Measurements from ENCODE around the gene SKA3. TPM values are rescaled to one million over a fixed set of nuclear protein-coding genes. Genes with fewer than 3 reads are reported as not detected.
"Not testable (repeated sequence)": the region's sequence is repeated elsewhere in the genome, so short reads cannot be mapped to it uniquely, and the experiment has no call there.

SKA3 gene
- total RNA-seq, 1 experiment from 2014 or later, result 109 TPM

- no TSS peak for BruUV-seq (replicated peaks)
- DNase-seq (ENCODE audit: low spot score), result no peak
- intact Hi-C loops (cut with micrococcal nuclease; ENCODE audit: unreplicated experiment), result loop anchor here (10.0 kb wide), 1 partner anchor 682 kb away; no protein-coding TSS in a partner anchor
- H3K27me3 ChIP-seq (replicated peaks; ENCODE audit: insufficient read depth, low read depth, low read length, poor library complexity), result no peaks in the 10 kb centered on the region
- TF ChIP-seq, protein P1, sequence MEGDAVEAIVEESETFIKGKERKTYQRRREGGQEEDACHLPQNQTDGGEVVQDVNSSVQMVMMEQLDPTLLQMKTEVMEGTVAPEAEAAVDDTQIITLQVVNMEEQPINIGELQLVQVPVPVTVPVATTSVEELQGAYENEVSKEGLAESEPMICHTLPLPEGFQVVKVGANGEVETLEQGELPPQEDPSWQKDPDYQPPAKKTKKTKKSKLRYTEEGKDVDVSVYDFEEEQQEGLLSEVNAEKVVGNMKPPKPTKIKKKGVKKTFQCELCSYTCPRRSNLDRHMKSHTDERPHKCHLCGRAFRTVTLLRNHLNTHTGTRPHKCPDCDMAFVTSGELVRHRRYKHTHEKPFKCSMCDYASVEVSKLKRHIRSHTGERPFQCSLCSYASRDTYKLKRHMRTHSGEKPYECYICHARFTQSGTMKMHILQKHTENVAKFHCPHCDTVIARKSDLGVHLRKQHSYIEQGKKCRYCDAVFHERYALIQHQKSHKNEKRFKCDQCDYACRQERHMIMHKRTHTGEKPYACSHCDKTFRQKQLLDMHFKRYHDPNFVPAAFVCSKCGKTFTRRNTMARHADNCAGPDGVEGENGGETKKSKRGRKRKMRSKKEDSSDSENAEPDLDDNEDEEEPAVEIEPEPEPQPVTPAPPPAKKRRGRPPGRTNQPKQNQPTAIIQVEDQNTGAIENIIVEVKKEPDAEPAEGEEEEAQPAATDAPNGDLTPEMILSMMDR (conservative IDR thresholded peaks at IDR 0.05; ENCODE audit: low read depth, low read length), result no peak
- no peak for TF ChIP-seq EZH2 (IDR thresholded peaks at IDR 0.05; ENCODE audit: borderline replicate concordance, low read depth, low read length, poor library complexity, severe bottlenecking)
- H3K4me1 ChIP-seq (ENCODE audit: insufficient read depth, low read length, poor library complexity, severe bottlenecking), result peaks cover 33% of the 10 kb centered on the region
- H3K4me3 ChIP-seq (ENCODE audit: low read depth, low read length, poor library complexity, severe bottlenecking), result peak overlapping the region; percentile 70
- H3K9me3 ChIP-seq (ENCODE audit: low read depth, low read length, poor library complexity, severe bottlenecking), result no peaks in the 10 kb centered on the region
- ChIA-PET CTCF (no interaction called here), POLR2A (ENCODE audit: low non-redundant PET) (interaction anchor here (0.6 kb wide), 1 partner anchor 24 kb away, joined by 3 read pairs; no protein-coding TSS in a partner anchor)
- H3K36me3 ChIP-seq (ENCODE audit: insufficient read depth, low read length, poor library complexity, severe bottlenecking), result peaks cover 23% of the 10 kb centered on the region
- H3K27ac ChIP-seq (ENCODE audit: low read depth, low read length, poor library complexity, severe bottlenecking), result peak overlapping the region; percentile 98
Observed at GRCh38 chr13:21176982-21177284, 581 bp upstream of the SKA3 start.

DNA sequence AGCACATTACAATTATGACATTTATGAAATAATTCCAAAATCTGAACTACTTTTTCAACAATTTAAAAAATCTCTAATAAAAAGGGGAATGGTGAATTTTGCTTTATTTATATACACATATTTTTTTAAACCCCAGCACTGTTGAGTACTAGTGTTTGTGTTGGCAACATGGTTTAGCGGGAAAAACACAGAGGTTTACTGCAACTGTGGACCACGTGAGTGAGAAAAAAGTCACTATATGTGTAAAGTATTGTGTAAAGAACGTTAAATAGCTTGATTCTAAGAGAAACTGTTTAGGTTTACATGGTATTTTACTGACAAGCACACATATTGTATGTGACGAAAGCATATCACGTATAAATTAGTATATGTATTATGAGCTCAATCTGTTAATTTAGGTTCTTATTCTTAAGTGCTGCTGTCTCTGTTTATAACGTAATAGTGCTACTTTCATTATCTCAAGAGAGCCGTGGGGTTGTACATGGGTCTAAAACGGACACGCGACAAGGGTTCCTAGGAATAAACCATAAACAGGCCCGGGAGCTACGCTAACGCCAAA is 617 bp downstream of the SKA3 start:
- H3K4me1 ChIP-seq (ENCODE audit: insufficient read depth, low read length, poor library complexity, severe bottlenecking), result peaks cover 29% of the 10 kb centered on the region
- ChIA-PET POLR2A (ENCODE audit: low non-redundant PET) (interaction anchor here (0.6 to 0.7 kb wide), 4 partner anchors 8 to 622 kb away, joined by 3 to 15 read pairs (median 4); no protein-coding TSS in a partner anchor), CTCF (interaction anchor here (0.7 kb wide), 1 partner anchor 23 kb away, joined by 3 read pairs; no protein-coding TSS in a partner anchor)
- no peaks in the 10 kb centered on the region for H3K27me3 ChIP-seq (replicated peaks; ENCODE audit: insufficient read depth, low read depth, low read length, poor library complexity)
- BruUV-seq (replicated peaks), result TSS peak; percentile 60
- H3K9me3 ChIP-seq (ENCODE audit: low read depth, low read length, poor library complexity, severe bottlenecking), result no peaks in the 10 kb centered on the region
- TF ChIP-seq, protein P1 (conservative IDR thresholded peaks at IDR 0.05; ENCODE audit: low read depth, low read length), result no peak
- no peak for TF ChIP-seq EZH2 (IDR thresholded peaks at IDR 0.05; ENCODE audit: borderline replicate concordance, low read depth, low read length, poor library complexity, severe bottlenecking)
- intact Hi-C loops (cut with micrococcal nuclease; ENCODE audit: unreplicated experiment), result loop anchor here (10.0 kb wide), 1 partner anchor 681 kb away; no protein-coding TSS in a partner anchor
- H3K27ac ChIP-seq (ENCODE audit: low read depth, low read length, poor library complexity, severe bottlenecking), result peak overlapping the region; percentile 98
- H3K36me3 ChIP-seq (ENCODE audit: insufficient read depth, low read length, poor library complexity, severe bottlenecking), result peaks cover 34% of the 10 kb centered on the region
- DNase-seq (ENCODE audit: low spot score), result peak; percentile 56
- H3K4me3 ChIP-seq (ENCODE audit: low read depth, low read length, poor library complexity, severe bottlenecking), result peak overlapping the region; percentile 70

DNA sequence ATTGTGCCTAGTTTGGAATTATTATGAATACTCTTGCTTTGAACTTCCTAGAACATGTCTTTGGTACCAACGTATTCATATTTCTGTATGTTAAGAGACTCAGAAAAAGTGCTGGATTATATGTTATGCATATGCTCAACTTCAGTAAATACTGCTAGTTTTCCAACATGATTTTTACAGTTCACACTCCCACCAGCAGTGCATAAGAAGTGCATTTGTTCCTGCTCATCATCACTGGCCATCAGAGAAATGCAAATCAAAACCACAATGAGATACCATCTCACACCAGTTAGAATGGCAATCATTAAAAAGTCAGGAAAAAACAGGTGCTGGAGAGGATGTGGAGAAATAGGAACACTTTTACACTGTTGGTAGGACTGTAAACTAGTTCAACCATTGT is 2.6 kb downstream of the SKA3 start:
- H3K27me3 ChIP-seq (replicated peaks; ENCODE audit: insufficient read depth, low read depth, low read length, poor library complexity); BruUV-seq (replicated peaks); DNase-seq (ENCODE audit: low spot score); CTCF ChIA-PET; POLR2A ChIA-PET (ENCODE audit: low non-redundant PET); H3K9me3 ChIP-seq (ENCODE audit: low read depth, low read length, poor library complexity, severe bottlenecking); H3K4me3 ChIP-seq (ENCODE audit: low read depth, low read length, poor library complexity, severe bottlenecking): not testable (repeated sequence)
- Histone ChIP-seq H3K27ac (ENCODE audit: low read depth, low read length, poor library complexity, severe bottlenecking) (peak overlapping the region; percentile 3), H3K4me1 (ENCODE audit: insufficient read depth, low read length, poor library complexity, severe bottlenecking) (peaks cover 18% of the 10 kb centered on the region), H3K36me3 (ENCODE audit: insufficient read depth, low read length, poor library complexity, severe bottlenecking) (peaks cover 51% of the 10 kb centered on the region)
- intact Hi-C loops (cut with micrococcal nuclease; ENCODE audit: unreplicated experiment), result loop anchor here (10.0 kb wide), 1 partner anchor 679 kb away; no protein-coding TSS in a partner anchor

DNA sequence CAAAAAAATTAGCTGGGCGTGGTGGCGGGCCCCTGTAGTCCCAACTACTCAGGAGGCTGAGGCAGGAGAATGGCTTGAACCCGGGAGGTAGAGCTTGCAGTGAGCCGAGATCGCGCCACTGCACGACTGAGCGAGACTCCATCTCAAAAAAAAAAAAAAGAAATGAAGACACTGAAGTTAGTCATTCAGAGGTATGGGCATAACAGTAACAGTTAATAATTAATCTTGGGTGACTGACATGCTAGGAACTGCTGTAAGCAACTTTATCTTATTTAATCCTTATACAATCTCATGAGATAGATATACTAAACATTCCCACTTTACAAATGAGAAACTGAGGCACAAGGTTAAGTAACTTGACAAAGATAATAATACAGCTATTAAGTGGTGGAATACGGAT is 4.9 kb downstream of the SKA3 start:
- H3K4me3 ChIP-seq (ENCODE audit: low read depth, low read length, poor library complexity, severe bottlenecking), result no peak overlapping the region
- H3K27me3 ChIP-seq (replicated peaks; ENCODE audit: insufficient read depth, low read depth, low read length, poor library complexity), result no peaks in the 10 kb centered on the region
- ChIA-PET POLR2A (ENCODE audit: low non-redundant PET) (interaction anchor here (0.7 kb wide), 1 partner anchor 92 kb away, joined by 7 read pairs; no protein-coding TSS in a partner anchor), CTCF (no interaction called here)
- intact Hi-C loops (cut with micrococcal nuclease; ENCODE audit: unreplicated experiment), result loop anchor here (10.0 kb wide), 1 partner anchor 677 kb away; no protein-coding TSS in a partner anchor
- H3K36me3 ChIP-seq (ENCODE audit: insufficient read depth, low read length, poor library complexity, severe bottlenecking), result peaks cover 60% of the 10 kb centered on the region
- TF ChIP-seq EZH2 (IDR thresholded peaks at IDR 0.05; ENCODE audit: borderline replicate concordance, low read depth, low read length, poor library complexity, severe bottlenecking), result no peak
- TF ChIP-seq, protein P1 (conservative IDR thresholded peaks at IDR 0.05; ENCODE audit: low read depth, low read length), result no peak
- BruUV-seq (replicated peaks), result no TSS peak
- no peak for DNase-seq (ENCODE audit: low spot score)
- H3K4me1 ChIP-seq (ENCODE audit: insufficient read depth, low read length, poor library complexity, severe bottlenecking), result peaks cover 9% of the 10 kb centered on the region
- H3K27ac ChIP-seq (ENCODE audit: low read depth, low read length, poor library complexity, severe bottlenecking), result no peak overlapping the region
- no peaks in the 10 kb centered on the region for H3K9me3 ChIP-seq (ENCODE audit: low read depth, low read length, poor library complexity, severe bottlenecking)

GRCh38 chr13:21165606-21166005 is 10.7 kb downstream of the SKA3 start:
- intact Hi-C loops (cut with micrococcal nuclease; ENCODE audit: unreplicated experiment); H3K27me3 ChIP-seq (replicated peaks; ENCODE audit: insufficient read depth, low read depth, low read length, poor library complexity); H3K4me3 ChIP-seq (ENCODE audit: low read depth, low read length, poor library complexity, severe bottlenecking); CTCF ChIA-PET; H3K27ac ChIP-seq (ENCODE audit: low read depth, low read length, poor library complexity, severe bottlenecking); BruUV-seq (replicated peaks); DNase-seq (ENCODE audit: low spot score); H3K9me3 ChIP-seq (ENCODE audit: low read depth, low read length, poor library complexity, severe bottlenecking); H3K4me1 ChIP-seq (ENCODE audit: insufficient read depth, low read length, poor library complexity, severe bottlenecking): not testable (repeated sequence)
- POLR2A ChIA-PET (ENCODE audit: low non-redundant PET), result interaction anchor here (0.7 to 1.1 kb wide), 2 partner anchors 13 to 404 kb away, joined by 4 to 5 read pairs; no protein-coding TSS in a partner anchor
- H3K36me3 ChIP-seq (ENCODE audit: insufficient read depth, low read length, poor library complexity, severe bottlenecking), result peaks cover 84% of the 10 kb centered on the region
